GM15510 (cell line): ENCODE data around the gene OTUD5.

Source experiments
- POLR2A ChIP-seq: IDR thresholded peaks from 3 replicates; pipeline ENCODE4 v1.6.1; 2011; ENCODE audit warnings: borderline replicate concordance; ENCODE audit not compliant: insufficient read length; ENCODE audit errors: extremely low read depth

Gene OTUD5

GRCh38 chrX:48896611-48897011, 60.8 kb downstream of the OTUD5 start:
- TF ChIP-seq POLR2A: no peak

DNA sequence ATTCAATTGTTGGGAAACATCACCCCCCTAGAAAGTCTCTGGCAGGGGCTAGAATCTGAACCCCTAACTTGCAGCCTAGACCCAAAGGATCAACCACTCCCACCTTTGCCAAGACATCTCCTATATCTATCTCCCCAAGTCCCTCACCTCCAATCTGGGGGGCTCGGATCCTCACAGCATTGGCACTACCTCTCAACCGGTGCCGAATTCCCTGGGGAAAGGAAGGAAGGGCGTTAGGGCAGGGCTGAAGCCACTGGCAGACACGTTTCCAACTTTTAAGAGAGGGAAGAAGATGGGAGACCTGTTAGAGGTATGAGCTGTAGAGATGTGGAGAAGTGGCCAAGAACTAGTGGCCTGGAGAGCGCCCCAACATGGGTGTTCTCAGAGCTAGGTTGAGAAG, 62.5 kb downstream of the OTUD5 start:
- no peak for TF ChIP-seq POLR2A

DNA sequence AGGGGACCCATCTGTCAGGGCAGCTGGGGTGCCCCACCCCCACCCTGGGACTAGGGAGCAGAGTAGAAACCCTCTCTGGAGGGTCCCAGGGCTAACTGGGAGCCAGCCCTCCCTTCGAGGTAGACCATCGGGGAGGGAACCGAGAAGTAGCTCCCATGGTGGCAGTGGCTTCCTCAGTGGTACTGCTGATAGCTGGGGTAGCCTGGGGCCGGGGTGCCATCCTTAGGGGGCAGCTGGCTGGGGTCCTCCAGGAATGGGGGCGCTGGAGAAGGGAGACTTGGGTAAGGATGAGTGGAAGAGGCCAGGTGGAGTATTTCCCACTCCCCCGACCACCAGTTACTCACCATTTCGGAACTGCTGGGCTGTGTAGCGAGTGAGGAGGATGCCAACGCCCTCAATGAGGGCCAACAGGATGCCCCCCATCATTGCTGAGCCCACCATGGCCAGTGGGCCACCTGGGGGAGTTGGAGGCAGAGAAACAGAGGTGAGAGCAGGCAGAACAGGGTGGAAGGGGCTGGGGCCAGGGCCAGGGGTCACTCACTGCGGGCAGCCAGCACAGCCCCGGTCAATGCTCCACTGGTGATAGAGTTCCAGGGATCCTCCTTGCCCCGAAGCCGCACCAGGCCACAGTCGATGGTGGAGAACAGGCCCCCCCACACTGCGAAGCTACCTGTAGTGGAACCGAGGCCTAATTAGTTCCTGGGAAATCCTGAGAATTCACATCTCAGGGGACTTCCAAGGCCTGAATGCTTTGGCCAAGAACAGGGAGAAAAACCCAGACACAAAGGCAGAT, 63.7 kb downstream of the OTUD5 start:
- no peak for TF ChIP-seq POLR2A

GRCh38 chrX:48892896-48893295, 64.5 kb downstream of the OTUD5 start:
- no peak for TF ChIP-seq POLR2A

DNA sequence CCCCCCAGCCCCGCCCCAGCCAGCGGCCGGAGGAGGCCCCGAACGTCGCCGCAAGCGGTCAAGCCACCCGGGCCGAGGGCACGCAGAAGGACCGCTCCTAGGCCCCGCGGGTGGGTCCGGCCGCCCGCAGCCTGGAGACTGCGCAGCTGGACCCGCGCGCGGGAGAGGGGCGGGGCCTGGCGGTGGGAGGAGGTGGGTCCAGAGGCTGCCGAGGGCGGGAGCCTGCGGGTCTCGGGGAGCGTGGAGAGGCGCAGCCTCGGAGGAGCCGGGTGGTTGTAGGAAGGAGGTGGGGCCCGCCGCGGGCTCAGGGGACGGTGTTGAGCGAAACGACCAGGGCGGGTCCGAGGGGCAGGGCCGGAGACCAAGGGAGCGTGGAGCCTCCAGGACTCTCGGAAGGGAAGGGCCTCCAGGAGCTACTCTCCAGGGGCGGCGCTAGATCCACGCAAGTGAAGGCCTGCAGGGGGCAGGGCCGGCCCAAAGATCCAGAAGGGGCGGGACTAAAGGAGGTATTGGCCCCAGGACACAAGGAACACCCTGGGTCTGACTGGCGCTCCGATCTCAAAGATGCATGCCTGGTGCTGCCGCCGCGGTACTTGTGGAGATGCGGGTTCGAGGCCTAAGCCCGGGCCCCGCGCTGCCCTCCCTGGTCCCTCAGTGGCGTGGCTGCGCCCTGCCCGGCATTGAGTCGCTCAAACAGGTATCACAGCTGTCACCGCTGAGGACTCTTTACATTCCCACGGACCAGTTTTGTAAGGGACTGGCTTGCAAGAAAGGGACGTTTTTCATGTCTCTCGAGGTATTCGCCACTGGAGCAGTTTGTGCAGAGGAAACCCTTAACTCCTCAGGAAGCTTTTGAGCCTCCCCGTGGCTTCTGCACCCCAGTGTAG, 65.8 kb downstream of the OTUD5 start:
- no peak for TF ChIP-seq POLR2A

GRCh38 chrX:48890934-48891401, 66.4 kb downstream of the OTUD5 start:
- no peak for TF ChIP-seq POLR2A

- no peak for TF ChIP-seq POLR2A
These were observed 67.0 kb downstream of the OTUD5 start for GRCh38 chrX:48890296-48890925.

GRCh38 chrX:48883729-48884128, 73.7 kb downstream of the OTUD5 start:
- TF ChIP-seq POLR2A: no peak
